HG03045 (cell line): Measurements from ENCODE around the gene CYP1A1.
"Not testable (repeated sequence)": the region's sequence is repeated elsewhere in the genome, so short reads cannot be mapped to it uniquely, and the experiment has no call there.

Experiments used
- ATAC-seq: cut with Tn5 transposase; IDR thresholded peaks from one replicate; pipeline ENCODE4 v1.9.1; 2021; ENCODE audit warnings: mild to moderate bottlenecking, moderate library complexity; ENCODE audit not compliant: unreplicated experiment

Gene CYP1A1

GRCh38 chr15:74738239-74738638 lies 12.9 kb upstream of the CYP1A1 start:
- not testable (repeated sequence) for ATAC-seq

- ATAC-seq, result no peak
Observed at GRCh38 chr15:74735305-74735704, 10.0 kb upstream of the CYP1A1 start.

GRCh38 chr15:74733269-74733668 lies 7.9 kb upstream of the CYP1A1 start:
- ATAC-seq, result no peak

- no peak for ATAC-seq
Observed at GRCh38 chr15:74732846-74733245, 7.5 kb upstream of the CYP1A1 start.

- ATAC-seq, result no peak
Observed at GRCh38 chr15:74730619-74731316, 5.4 kb upstream of the CYP1A1 start.

- ATAC-seq, result not testable (repeated sequence)
Observed at GRCh38 chr15:74729372-74729771, 4.0 kb upstream of the CYP1A1 start.

GRCh38 chr15:74728699-74729098 lies 3.4 kb upstream of the CYP1A1 start:
- not testable (repeated sequence) for ATAC-seq

GRCh38 chr15:74727727-74728126 lies 2.4 kb upstream of the CYP1A1 start:
- no peak for ATAC-seq

GRCh38 chr15:74726774-74727164 lies 1.4 kb upstream of the CYP1A1 start:
- ATAC-seq, result no peak

- ATAC-seq, result no peak
Observed at GRCh38 chr15:74725845-74726773, 781 bp upstream of the CYP1A1 start.

GRCh38 chr15:74724570-74725224 lies 631 bp downstream of the CYP1A1 start:
- ATAC-seq, result no peak

GRCh38 chr15:74723754-74724334 lies 1.5 kb downstream of the CYP1A1 start:
- no peak for ATAC-seq

GRCh38 chr15:74723187-74723586 lies 2.1 kb downstream of the CYP1A1 start:
- no peak for ATAC-seq

GRCh38 chr15:74722591-74722990 lies 2.7 kb downstream of the CYP1A1 start:
- no peak for ATAC-seq

GRCh38 chr15:74716651-74717050 lies 8.7 kb downstream of the CYP1A1 start:
- no peak for ATAC-seq

GRCh38 chr15:74712311-74712710 lies 13.0 kb downstream of the CYP1A1 start:
- ATAC-seq, result no peak

- ATAC-seq, result no peak
Observed at GRCh38 chr15:74710319-74711094, 14.8 kb downstream of the CYP1A1 start.

GRCh38 chr15:74709892-74710291 lies 15.4 kb downstream of the CYP1A1 start:
- ATAC-seq, result no peak

GRCh38 chr15:74709011-74709410 lies 16.3 kb downstream of the CYP1A1 start:
- ATAC-seq, result no peak

GRCh38 chr15:74696808-74697207 lies 28.5 kb downstream of the CYP1A1 start:
- no peak for ATAC-seq

- no peak for ATAC-seq
Observed at GRCh38 chr15:74696398-74696729, 29.0 kb downstream of the CYP1A1 start.
